Breast epithelium (tissue), 3 donors: ENCODE data around the gene CHD9.

Experiments used
- CTCF ChIP-seq, 3 donors: fragments of 450-650 bp; IDR thresholded peaks; one replicate each; pipeline ENCODE4 v1.5.1; 2016 to 2017; ENCODE audit warnings: antibody characterized with exemption in 3 of 3, mild to moderate bottlenecking in 3 of 3, moderate library complexity in 3 of 3
- POLR2A ChIP-seq: fragments of 450-650 bp; IDR thresholded peaks from one replicate; pipeline ENCODE4 v1.6.1; 2016; ENCODE audit warnings: antibody characterized with exemption, mild to moderate bottlenecking, moderate library complexity
- POLR2AphosphoS5 ChIP-seq, 3 donors: sonication (generic); formaldehyde crosslinking; IDR thresholded peaks; one replicate each; pipeline ENCODE4 v1.6.1; 2017; ENCODE audit warnings: antibody characterized with exemption in 3 of 3

- TF ChIP-seq CTCF (IDR thresholded peaks at IDR 0.05), result no peak
- TF ChIP-seq POLR2A, result no peak
- TF ChIP-seq POLR2AphosphoS5 (IDR thresholded peaks at IDR 0.05), result no peak
Measured at GRCh38 chr16:53219371-53219770, 164.6 kb downstream of the CHD9 start.
